MM.1S (cell line): Measurements from ENCODE around the gene TMEM150A.

Source experiments
- DNase-seq: peaks from one replicate; pipeline ENCODE4 v3.0.0-alpha.2; 2015
- H2AFZ ChIP-seq: fragments of 300-600 bp; sonication (generic); 2 replicates; pipeline ENCODE4 v1.6.0; 2016; ENCODE audit warnings: antibody characterized with exemption, low read length
- H3F3A ChIP-seq: fragments of 300-600 bp; sonication (generic); 2 replicates; pipeline ENCODE4 v1.6.1; 2016; ENCODE audit warnings: mild to moderate bottlenecking, antibody characterized with exemption, low read length, moderate library complexity, mixed read lengths; ENCODE audit not compliant: insufficient read depth
- H3K27ac ChIP-seq: fragments of 300-600 bp; sonication (generic); 2 replicates; pipeline ENCODE4 v1.5.1; 2016; ENCODE audit warnings: mild to moderate bottlenecking, low read length
- H3K27me3 ChIP-seq: fragments of 300-600 bp; sonication (generic); replicated peaks from 2 replicates; pipeline ENCODE4 v1.6.0; 2016; ENCODE audit warnings: low read length; ENCODE audit not compliant: insufficient read depth
- H3K36me3 ChIP-seq: fragments of 300-600 bp; sonication (generic); replicated peaks from 2 replicates; pipeline ENCODE4 v1.6.1; 2016; ENCODE audit warnings: mild to moderate bottlenecking, low read length, mixed read lengths; ENCODE audit not compliant: insufficient read depth
- H3K4me1 ChIP-seq: fragments of 300-600 bp; sonication (generic); 2 replicates; pipeline ENCODE4 v1.6.1; 2016; ENCODE audit warnings: low read length, mixed read lengths
- H3K4me2 ChIP-seq: fragments of 300-600 bp; sonication (generic); 2 replicates; pipeline ENCODE4 v1.6.0; 2016; ENCODE audit warnings: low read depth, low read length
- H3K4me3 ChIP-seq: fragments of 300-600 bp; sonication (generic); 2 replicates; pipeline ENCODE4 v1.5.1; 2016; ENCODE audit warnings: low read length, mixed read lengths
- H3K79me2 ChIP-seq: fragments of 300-600 bp; sonication (generic); 2 replicates; pipeline ENCODE4 v1.6.1; 2016; ENCODE audit warnings: mixed run types, low read length, mixed read lengths
- H3K9ac ChIP-seq: fragments of 300-600 bp; sonication (generic); 2 replicates; pipeline ENCODE4 v1.6.1; 2016; ENCODE audit warnings: low read length, mixed read lengths
- H3K9me2 ChIP-seq: fragments of 300-600 bp; sonication (generic); replicated peaks from 2 replicates; pipeline ENCODE4 v1.6.1; 2016; ENCODE audit warnings: mild to moderate bottlenecking, low read length, mixed read lengths; ENCODE audit not compliant: insufficient read depth
- H3K9me3 ChIP-seq: fragments of 300-600 bp; sonication (generic); replicated peaks from 2 replicates; pipeline ENCODE4 v1.6.1; 2016; ENCODE audit warnings: mild to moderate bottlenecking, low read length, mixed read lengths; ENCODE audit not compliant: insufficient read depth
- H4K20me1 ChIP-seq: fragments of 300-600 bp; sonication (generic); 2 replicates; pipeline ENCODE4 v1.6.1; 2016; ENCODE audit warnings: mild to moderate bottlenecking, low read length, moderate library complexity, mixed read lengths; ENCODE audit not compliant: insufficient read depth
- EZH2 ChIP-seq: fragments of 300-600 bp; sonication (generic); optimal IDR thresholded peaks from 2 replicates; pipeline ENCODE3; 2017; ENCODE audit warnings: low read depth, mild to moderate bottlenecking, antibody characterized with exemption, low read length, mixed read lengths
- EZH2phosphoT487 ChIP-seq: fragments of 300-600 bp; sonication (generic); IDR thresholded peaks from 2 replicates; pipeline ENCODE4 v1.6.1; 2018; ENCODE audit warnings: antibody characterized with exemption, low read length
- TF ChIP-seq, protein P1 (sequence below): fragments of 300-600 bp; sonication (generic); IDR thresholded peaks from 2 replicates; pipeline ENCODE4 v1.5.1; 2016; ENCODE audit warnings: antibody characterized with exemption, low read length, mixed read lengths

TMEM150A gene

DNA sequence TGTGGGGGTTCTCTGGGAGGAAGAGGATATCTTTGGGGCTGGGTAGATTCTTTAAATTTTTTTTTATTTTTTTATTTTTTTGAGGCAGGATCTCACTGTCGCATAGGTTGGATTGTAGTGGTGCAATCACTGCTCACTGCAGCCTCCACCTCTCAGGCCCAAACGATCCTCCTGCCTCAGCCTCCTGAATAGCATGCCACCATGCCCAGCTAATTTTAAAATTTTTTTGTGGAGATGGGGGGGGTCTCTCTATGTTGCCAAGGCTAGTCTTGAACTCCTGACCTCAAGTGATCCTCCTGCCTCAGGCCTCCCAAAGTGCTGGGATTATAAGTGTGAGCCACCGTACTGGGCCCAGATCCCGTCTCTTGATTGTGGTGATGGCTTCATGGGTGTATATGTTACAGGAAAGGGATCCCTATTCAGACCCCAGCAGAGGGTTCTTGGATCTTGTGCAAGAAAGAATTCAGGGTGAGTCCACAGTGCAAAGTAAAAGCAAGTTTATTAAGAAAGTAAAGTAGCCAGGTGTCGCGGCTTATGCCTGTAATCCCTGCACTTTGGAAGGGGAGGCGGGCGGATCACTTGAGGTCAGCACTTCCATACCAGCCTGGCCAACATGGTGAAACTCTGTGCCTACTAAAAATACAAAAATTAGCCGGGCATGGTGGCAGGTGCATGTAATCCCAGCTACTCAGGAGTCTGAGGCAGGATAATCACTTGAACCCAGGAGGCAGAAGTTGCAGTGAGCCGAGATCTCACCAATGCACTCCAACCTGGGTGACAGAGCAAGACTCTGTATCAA is 11.4 kb upstream of the TMEM150A start:
- H3K4me1 ChIP-seq: peaks cover 8% of the 10 kb centered on the region
- no peak overlapping the region for H3K27ac ChIP-seq
- H3K9me2 ChIP-seq: no peaks in the 10 kb centered on the region
- no peak for DNase-seq
- TF ChIP-seq, protein P1, sequence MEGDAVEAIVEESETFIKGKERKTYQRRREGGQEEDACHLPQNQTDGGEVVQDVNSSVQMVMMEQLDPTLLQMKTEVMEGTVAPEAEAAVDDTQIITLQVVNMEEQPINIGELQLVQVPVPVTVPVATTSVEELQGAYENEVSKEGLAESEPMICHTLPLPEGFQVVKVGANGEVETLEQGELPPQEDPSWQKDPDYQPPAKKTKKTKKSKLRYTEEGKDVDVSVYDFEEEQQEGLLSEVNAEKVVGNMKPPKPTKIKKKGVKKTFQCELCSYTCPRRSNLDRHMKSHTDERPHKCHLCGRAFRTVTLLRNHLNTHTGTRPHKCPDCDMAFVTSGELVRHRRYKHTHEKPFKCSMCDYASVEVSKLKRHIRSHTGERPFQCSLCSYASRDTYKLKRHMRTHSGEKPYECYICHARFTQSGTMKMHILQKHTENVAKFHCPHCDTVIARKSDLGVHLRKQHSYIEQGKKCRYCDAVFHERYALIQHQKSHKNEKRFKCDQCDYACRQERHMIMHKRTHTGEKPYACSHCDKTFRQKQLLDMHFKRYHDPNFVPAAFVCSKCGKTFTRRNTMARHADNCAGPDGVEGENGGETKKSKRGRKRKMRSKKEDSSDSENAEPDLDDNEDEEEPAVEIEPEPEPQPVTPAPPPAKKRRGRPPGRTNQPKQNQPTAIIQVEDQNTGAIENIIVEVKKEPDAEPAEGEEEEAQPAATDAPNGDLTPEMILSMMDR: no peak
- TF ChIP-seq EZH2: no peak
- no peaks in the 10 kb centered on the region for H3K36me3 ChIP-seq
- no peaks in the 10 kb centered on the region for H3K27me3 ChIP-seq
- no peak overlapping the region for H3K4me2 ChIP-seq
- no peak overlapping the region for H2AFZ ChIP-seq
- H4K20me1 ChIP-seq: no peaks in the 10 kb centered on the region
- no peaks in the 10 kb centered on the region for H3K9me3 ChIP-seq
- peaks cover 4% of the 10 kb centered on the region; the same call in 1 of the 2 replicates for H3F3A ChIP-seq
- H3K4me3 ChIP-seq: no peak overlapping the region
- H3K79me2 ChIP-seq: peaks cover 45% of the 10 kb centered on the region
- no peak overlapping the region for H3K9ac ChIP-seq

DNA sequence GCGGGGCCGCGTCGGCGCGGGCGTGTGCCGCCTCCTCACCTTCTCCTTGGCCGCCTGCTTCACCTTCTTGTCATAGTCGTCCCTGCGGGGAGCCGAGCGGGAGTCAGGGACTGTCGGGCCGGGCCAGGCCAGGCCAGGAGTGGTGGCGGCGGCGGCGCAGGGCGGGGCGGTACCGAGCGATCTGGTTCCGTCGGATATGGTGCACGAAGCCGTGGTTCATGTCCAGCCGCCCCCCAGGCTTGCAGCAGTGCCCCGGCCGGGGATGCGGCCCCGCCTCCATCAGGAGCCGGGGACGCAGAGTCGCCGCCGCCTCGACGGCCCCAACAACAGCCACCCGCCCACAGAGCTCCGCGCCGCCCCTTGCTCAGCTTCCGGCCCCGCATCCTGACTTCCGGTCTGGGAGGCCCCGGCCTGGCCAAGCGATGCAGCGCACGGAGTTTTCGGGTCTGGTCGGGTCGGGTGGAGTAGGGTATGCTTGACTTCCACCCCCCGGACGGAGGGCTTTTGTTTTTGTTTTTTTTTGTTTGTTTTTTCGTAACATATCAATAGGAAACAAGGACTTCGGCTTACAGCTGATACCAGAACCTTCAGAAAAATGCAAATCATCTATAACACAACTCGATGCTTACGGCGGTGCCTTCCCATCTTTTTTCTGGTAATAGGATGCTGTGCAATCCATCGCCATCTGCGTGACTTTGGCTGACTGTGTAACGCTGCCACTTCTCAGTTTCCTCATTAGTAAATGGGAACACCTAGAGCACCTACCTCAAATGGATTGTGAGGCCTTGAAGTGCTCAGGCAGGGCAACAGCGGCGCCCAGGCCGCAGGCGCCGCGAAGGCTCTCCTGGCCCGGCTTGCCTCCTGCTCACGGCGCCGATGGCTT is 9.4 kb upstream of the TMEM150A start, which contains the start of gene C2orf68:
Gene C2orf68 (minus strand): TSS at position 362 of the 883 bp plus-strand sequence. CDS start 82 bp downstream, at position 280.
- H3F3A ChIP-seq: peaks cover 4% of the 10 kb centered on the region; the same call in 1 of the 2 replicates

DNA sequence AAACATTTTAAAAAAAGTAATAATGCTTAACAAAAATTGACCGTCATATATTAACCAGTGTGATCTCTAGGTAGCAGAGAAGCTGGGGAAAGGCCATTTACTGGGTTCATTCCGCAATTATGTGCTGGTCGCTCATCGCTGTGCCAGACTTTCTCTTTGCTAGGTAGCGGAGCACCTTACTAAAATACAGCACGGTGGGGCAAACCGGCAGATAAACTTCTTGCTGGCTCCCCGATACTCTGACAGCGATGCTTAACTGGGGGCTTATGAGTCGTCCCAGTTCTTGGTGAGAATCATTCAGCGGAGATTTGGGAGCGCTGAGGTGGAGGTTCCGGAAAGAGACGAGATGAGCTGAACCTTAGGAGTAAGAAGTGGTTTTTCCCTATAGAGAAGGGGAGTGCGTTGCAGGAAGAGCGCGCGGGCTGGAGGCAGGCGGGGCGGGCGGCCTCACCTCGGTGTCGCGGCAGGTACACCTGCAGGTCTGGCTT is 8.8 kb upstream of the TMEM150A start:
- peaks cover 4% of the 10 kb centered on the region; the same call in 1 of the 2 replicates for H3F3A ChIP-seq
- peak overlapping the region; percentile 92 for H3K4me2 ChIP-seq
- H3K27me3 ChIP-seq: no peaks in the 10 kb centered on the region
- peak overlapping the region; percentile 24; the same call in 1 of the 2 replicates for H3K27ac ChIP-seq
- H3K9me2 ChIP-seq: no peaks in the 10 kb centered on the region
- no peaks in the 10 kb centered on the region for H3K4me1 ChIP-seq
- no peaks in the 10 kb centered on the region for H4K20me1 ChIP-seq
- H3K79me2 ChIP-seq: peaks cover 18% of the 10 kb centered on the region
- DNase-seq: no peak
- TF ChIP-seq, protein P1: no peak
- no peak for TF ChIP-seq EZH2phosphoT487
- TF ChIP-seq EZH2: no peak
- H3K36me3 ChIP-seq: no peaks in the 10 kb centered on the region; the same call in 1 of the 2 replicates
- H3K9me3 ChIP-seq: no peaks in the 10 kb centered on the region
- peak overlapping the region; percentile 73 for H3K9ac ChIP-seq
- peak overlapping the region; percentile 89 for H3K4me3 ChIP-seq
- peak overlapping the region; percentile 90 for H2AFZ ChIP-seq

More for the DNA sequence above, 9.4 kb upstream of the TMEM150A start, which contains the start of gene C2orf68:
- Histone ChIP-seq H3K9me3 (no peaks in the 10 kb centered on the region), H3K4me1 (0 out of 2 replicates have a peak, but pooled peaks cover under 1% of the 10 kb centered on the region), H3K27me3 (no peaks in the 10 kb centered on the region), H2AFZ (peak within 1 kb of the TSS; percentile 90), H3K79me2 (peaks cover 25% of the 10 kb centered on the region), H3K36me3 (no peaks in the 10 kb centered on the region; the same call in 1 of the 2 replicates), H4K20me1 (no peaks in the 10 kb centered on the region), H3K27ac (peak within 1 kb of the TSS; percentile 24; the same call in 1 of the 2 replicates), H3K9ac (peak within 1 kb of the TSS; percentile 73), H3K9me2 (no peaks in the 10 kb centered on the region), H3K4me3 (peak within 1 kb of the TSS; percentile 89), H3K4me2 (peak within 1 kb of the TSS; percentile 92)
- TF ChIP-seq, protein P1: no peak
- no peak for TF ChIP-seq EZH2phosphoT487
- TF ChIP-seq EZH2: no peak
- DNase-seq: peak; percentile 91
